Gastroesophageal sphincter (tissue), 3 donors: Measurements from ENCODE around the gene CDH4.

Experiments used
- EP300 ChIP-seq: sonication (generic); formaldehyde crosslinking; IDR thresholded peaks from one replicate; pipeline ENCODE4 v1.6.1; 2017; ENCODE audit warnings: antibody characterized with exemption, mild to moderate bottlenecking
- TF ChIP-seq, protein P1 (sequence below), 4 experiments: fragments of 200-600 bp in 2 of 4; fragments of 450-650 bp in 2 of 4; sonication (generic) in 1 of 4; IDR thresholded peaks; one replicate each; pipeline ENCODE4 v1.5.1; 2017 to 2019; ENCODE audit warnings: antibody characterized with exemption in 4 of 4, mild to moderate bottlenecking in 2 of 4, moderate library complexity in 2 of 4

DNA sequence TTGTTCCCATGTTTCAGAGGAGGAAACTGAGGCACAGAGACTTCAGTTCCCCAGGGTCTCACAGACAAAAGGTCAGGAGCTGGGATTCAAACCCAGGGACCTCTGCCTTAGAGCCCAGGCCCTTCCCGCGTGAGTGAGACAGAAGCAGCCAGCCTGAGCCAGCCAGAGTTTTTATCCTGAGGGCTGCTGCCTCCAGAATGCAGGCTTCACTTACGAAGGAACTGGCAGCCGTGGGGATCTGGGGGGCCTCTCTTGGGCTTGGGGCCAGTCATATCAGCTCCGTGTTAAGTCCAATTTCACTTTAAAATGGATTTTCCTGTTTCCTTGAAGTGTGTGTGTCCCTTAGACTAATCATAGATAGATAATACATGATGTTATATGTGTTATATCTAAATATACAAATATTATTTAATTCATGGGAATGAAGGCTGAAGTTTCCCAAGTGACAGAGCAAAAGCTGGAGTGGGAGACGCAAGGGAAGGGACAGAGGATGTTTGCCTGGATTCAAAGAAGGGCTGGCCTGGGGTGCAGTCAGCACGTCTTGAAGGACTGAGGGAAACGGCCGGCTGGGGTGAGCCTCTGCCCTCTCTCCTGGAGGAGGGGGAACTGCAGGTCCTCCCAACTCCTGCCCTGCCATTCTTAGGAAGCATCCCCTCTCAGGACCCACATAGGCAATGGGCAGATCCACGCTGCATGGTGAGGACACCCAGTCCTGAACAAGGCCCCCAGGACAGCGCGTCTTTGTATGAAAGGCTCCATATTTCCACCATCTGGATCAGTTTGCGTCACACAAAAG, 320.1 kb downstream of the CDH4 start:
- TF ChIP-seq EP300: no peak
- TF ChIP-seq, protein P1, sequence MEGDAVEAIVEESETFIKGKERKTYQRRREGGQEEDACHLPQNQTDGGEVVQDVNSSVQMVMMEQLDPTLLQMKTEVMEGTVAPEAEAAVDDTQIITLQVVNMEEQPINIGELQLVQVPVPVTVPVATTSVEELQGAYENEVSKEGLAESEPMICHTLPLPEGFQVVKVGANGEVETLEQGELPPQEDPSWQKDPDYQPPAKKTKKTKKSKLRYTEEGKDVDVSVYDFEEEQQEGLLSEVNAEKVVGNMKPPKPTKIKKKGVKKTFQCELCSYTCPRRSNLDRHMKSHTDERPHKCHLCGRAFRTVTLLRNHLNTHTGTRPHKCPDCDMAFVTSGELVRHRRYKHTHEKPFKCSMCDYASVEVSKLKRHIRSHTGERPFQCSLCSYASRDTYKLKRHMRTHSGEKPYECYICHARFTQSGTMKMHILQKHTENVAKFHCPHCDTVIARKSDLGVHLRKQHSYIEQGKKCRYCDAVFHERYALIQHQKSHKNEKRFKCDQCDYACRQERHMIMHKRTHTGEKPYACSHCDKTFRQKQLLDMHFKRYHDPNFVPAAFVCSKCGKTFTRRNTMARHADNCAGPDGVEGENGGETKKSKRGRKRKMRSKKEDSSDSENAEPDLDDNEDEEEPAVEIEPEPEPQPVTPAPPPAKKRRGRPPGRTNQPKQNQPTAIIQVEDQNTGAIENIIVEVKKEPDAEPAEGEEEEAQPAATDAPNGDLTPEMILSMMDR (IDR thresholded peaks at IDR 0.05): no peak
